ENCODE measurements around the gene PDS5A.
"Not testable (repeated sequence)": the region's sequence is repeated elsewhere in the genome, so short reads cannot be mapped to it uniquely, and the experiment has no call there.

PDS5A gene

DNA sequence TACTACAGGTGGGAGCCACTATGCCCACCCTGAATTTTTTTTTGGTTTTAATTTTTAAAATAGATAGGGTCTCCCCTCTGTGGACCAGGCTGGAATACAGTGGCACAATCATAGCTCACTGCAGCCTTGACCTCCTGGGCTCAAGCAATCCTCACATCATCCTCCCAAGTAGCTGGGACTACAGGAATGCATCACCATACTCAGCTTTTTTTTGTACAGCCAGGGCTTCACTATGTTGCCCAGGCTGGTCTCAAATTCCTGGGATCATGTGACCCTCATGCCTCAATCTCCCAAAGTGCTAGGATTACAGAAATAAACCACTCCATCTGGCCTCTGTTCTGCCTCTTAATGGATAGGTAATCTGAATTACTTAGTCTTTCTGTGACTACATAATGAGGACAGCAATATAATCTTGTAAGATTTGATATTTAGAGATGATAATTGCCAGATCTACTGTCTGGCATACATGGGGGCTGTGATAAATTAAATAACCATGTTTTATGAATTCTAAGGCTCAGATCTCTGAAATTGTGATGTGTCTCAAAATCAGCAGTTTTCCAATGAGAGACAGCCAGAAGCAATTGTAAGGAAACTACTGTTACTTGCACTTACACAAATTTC is 26.7 kb downstream of the PDS5A start:
- DNase-seq, result no peak

DNA sequence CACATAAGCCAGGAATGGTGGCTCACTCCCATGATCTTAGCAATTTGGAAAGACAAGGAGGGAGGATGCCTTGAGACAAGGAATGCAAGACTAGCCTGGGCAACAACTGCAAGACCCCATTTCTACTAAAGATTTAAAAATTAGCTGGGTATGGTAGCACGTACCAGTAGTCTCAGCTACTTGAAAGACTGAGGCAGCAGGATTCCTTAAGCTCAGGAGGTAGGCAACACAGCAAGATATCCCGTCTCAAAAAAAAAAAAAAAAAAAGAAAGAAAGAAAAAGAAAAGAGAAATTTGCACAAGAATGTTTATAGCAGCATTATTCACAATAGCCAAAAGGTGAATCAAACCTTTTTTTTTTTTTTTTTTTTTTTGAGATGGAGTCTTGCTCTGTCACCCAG is 29.7 kb downstream of the PDS5A start:
- no peak for DNase-seq

DNA sequence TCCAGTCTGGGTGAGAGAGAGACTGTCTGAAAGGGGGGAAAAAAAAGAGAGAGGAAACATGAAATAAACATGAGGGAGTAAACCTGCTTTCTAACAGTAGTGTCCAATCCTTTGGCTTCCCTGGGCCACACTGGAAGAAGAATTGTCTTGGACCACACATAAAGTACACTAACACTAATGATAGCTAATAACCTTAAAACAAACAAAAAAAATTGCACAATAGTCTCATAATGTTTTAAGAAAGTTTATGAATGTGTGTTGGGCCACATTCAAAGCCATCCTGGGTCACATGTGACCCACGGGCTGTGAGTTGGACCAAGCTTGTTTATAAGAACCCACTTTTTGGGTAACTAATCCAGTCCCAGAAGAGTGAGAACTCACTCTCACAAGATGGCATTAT is 30.3 kb downstream of the PDS5A start:
- DNase-seq, result no peak

DNA sequence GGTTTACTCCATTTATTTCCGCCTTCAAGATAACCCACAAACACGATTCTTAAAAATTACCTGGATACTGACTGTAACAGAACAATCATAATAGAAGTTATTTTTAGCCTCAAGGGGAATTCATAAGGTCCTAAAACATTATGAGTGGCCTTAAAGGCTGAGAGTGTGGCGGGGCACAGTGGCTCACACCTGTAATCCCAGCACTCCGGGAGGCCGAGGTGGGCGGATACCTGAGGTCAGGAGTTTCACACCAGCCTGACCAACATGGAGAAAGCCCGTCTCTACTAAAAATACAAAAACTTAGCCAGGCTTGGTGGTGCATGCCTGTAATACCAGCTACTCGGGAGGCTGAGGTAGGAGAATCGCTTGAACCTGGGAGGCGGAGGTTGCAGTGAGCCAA is 33.5 kb downstream of the PDS5A start:
- not testable (repeated sequence) for DNase-seq

DNA sequence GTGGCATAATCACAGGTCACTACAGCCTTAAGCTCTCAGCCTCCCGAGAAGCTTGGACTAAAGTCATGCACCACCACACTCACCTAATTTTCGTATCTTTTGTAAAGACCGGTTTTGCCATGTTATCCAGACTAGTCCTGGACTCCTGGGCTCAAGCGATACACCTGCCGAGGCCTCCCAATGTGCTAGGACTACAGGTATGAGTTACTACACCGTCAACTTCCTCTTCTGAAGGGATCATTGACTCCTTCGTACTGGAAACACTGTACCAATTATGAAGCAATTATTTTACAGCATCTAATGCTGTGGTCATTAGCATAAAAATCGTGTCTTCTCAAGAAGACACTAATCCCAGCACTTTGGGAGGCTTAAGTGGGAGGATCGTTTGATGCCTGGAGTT is 35.2 kb downstream of the PDS5A start:
- no peak for DNase-seq

DNA sequence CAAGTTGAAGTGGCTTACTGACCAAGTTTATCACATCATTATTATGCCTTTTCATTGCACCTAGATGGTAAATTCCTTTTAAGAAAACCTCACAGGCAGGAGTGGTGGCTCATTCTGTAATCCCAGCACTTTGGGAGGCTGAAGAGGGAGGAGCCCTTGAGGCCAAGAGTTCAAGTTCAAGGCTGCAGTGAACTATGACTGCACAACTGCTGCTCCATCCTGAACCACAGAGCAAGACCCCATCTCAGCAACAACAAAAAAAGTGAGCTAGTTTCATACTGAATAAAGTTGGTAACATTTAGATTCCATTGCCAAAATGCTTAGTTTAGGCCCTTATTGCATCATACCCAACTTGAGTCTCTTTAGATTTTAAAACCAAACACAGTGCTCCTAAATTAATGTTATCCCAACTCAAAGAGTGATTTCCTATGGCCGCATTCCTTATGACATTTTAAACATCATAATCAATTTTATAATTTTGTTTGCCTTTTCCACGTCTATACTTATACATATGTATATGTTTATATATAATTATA is 36.0 kb downstream of the PDS5A start:
- no peak for DNase-seq

DNA sequence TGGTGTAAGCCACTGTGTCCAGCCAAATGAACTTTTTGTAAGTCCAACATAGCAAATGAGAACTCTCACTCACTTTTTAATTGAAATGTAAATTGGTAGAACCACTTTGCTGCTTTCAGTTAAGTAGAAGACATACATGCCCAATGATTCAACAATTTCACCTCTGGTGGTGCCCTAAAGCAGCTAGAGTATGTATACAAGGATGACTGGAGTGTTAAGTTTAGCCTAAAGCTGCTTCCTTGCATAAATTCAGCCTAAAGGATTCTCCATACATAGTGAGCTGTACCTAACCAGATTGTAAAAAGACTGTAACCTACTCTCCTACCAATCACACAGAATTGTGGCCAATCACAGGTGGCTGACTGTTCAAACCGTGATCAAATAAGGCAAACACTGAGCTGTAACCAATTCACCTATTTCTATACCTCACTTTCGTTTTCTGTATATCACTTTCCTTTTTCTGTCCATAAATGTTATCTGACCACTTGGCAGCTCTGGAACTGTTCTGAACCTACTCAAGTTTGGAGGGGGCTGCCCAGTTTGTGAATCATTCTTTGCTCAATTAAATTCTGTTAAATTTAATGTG is 39.9 kb downstream of the PDS5A start:
- no peak for DNase-seq

DNA sequence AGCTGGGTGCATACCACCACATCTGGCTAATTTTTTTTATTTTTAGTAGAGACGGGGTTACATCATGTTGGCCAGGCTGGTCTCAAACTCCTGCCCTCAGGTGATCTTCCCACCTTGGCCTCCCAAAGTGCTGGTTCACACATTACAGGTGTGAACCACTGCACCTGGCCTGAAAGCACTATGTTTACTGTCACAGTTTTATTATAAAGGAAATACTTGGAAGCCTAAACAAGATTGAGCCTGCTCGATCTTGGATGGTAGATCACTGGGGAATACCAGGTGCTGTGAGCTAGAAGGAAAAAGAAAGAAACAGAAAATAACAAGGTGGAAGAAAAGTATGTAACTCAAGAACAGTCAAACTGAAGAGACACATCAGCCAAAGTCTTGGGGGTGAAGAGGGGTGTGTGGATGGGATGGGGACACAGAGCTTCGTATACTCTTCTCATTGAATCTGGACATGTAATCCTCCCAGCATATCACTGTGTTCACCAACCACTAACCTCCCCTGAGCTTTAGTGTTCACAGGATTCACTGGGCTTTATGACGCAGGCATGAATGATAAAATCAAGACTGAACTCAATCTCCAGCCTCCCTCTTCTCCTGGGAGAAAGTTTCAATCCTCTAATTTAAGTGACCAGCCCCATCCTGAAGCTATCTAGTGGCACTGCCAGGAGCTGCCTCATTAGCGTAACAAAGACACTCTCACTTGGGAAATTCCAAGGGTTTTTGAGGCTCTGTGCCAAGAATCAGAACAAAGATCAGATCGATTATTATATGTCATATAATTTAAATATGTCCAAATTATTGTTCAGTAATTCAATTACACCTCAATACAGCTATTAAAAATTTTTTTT is 40.9 kb downstream of the PDS5A start:
- DNase-seq, result no peak

DNA sequence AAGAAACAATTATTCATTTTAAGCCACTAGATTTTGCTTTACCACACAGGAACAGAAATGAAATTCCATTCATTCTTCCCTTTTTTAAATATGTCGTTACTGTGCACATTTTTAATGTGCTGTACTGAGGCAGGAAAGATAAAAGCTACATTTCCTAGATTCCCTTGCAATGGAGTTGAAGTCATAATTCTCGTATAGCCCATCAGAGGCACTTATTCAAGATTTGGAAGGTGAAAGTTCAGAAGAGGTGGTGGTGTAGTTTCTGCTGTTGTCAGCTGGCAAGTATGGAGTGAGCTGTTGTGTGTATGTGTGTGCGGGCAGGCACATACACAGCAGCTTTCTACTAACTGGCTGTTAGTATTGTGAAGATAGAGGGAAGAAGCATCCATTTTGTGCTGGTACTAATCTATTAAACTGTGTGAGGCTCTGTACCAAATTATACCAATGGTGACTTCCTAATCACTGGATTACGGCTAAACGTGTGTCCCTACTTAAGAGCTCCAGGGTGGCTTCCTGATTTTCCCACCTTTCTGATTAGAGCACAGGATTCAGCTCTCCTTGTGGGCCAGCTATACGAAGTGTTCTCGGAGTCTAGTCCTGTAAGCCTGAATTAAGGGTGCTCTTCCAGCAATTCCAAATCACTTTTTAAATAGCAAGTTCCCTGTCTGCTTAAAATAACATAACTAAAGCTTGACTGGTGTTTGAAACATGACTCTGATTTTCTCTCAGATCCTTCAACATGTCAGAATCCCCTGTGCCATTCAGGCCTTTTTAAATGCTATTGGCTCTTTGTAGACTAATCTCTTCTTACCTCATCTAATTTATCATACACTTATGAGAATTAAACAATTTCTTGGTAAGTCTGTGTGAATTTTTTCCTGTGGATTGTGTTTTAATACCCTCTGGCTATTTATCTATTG is 43.8 kb downstream of the PDS5A start:
- DNase-seq, result no peak

DNA sequence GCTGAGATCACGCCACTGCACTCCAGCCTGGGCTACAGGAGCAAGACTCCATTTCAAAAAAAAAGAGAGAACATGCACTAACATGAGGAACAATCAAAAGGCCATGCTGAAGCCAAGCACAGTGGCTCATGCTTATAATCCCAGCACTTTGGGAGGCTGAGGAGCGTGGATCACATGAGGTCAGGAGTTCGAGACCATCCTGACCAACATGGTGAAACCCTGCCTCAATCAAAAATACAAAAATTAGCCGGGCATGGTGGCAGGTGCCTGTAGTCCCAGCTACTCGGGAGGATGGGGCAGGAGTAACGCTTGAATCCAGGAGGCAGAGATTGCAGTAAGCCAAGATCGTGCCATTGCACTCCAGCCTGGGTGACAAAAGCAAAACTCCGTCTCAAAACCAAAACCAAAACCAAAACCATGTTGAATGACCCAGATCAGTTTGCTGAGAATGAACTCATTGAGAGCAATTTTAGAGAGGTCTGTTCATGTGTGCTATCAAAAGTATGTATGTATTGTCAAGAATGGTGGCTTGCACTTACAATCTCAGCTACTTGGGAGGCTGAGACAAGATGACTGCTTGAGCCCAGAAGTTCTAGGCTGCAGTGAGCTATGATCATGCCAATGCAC is 44.8 kb downstream of the PDS5A start:
- DNase-seq, result no peak

DNA sequence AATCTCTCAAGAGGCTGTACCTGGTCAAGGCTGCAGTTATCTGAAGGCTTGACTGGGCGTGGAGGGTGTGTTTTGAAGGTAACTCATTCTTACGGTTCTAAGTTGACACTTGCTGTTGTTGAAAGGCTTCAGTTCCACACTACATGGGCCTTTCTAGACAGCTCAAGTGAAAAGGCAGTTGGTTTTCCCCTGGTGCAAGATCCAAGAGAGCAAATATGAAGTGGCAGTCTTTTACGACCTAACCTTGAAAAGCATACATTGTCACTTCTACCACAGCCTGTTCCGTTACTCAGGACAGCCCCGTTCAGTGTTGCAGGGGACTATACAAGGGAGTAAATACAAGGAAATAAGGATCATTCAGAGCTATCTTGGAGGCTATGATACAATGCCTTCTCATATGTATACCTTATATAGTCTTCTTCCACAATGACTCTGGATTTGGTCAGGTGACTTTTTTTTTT is 46.2 kb downstream of the PDS5A start:
- no peak for DNase-seq

DNA sequence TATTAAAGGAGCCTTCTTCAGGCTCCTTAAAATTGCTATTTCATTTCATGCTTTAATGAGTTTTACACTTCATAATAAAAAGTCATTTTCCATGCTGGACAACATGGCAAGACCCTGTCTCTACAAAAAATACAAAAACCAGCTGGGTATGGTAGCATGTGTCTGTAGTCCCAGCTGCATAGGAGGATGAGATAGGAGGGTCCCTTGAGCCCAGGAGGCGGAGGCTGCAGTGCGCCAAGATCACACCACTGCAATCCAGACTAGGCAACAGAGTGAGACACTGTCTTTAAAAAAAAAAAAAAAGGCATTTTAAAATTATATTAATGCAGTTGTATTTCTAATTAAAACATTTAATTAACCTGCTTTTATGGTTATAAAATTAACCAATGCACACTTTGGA is 49.2 kb downstream of the PDS5A start:
- DNase-seq, result no peak

DNA sequence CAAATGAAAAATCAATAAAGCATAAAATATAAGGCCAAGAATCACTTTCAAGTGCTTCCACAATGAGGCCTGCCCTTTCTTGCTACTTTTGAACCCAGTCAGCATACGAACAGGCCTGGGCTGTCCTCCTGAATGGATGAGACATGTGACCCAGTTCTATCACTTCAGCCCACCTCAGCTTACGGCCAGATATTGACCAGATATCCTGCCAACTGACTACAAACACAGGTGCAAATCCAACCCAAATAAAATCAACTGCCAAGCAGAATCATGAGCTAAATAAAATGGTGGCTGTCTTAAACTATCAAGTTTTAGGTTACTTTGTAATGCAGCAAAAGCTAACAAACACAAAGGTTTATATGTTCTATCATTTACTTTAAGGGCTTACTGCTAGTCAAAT is 53.7 kb downstream of the PDS5A start:
- no peak for DNase-seq

DNA sequence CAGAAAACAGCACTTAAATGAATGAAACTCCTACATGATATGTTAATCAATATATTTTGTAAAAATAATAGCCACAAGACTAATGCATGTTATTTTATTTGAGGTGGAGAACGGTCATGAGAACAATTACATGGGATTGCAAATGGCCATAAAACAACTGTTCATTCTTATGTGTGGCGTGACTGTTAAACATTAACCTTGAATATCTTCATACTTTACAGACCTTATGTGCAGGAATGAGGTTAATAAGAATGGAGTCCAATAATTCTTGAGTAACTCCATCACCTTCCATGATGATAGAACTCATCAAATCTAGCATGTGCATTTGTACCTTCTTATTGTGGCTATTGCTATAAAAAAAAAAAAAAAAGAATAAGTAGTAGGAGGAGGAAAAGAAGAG is 55.3 kb downstream of the PDS5A start:
- DNase-seq, result no peak

DNA sequence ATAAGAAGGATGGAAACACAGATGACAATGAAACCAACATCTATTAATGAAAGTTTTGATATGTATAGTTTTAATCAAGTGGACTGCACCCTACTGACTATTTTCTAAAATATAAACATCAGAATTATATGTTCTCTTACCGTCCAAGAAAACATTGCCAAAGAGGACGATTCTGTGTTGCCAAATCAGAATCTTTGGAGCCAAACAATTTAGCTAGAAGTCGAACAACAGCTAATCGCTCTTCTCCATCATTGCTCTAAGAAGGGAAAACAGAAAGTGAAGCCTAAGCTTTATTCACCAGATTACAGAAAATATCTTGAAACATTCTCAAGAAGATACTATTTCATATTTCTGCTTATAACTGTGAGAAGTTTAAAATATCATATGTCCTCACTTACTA is 64.2 kb downstream of the PDS5A start:
- no peak for DNase-seq

DNA sequence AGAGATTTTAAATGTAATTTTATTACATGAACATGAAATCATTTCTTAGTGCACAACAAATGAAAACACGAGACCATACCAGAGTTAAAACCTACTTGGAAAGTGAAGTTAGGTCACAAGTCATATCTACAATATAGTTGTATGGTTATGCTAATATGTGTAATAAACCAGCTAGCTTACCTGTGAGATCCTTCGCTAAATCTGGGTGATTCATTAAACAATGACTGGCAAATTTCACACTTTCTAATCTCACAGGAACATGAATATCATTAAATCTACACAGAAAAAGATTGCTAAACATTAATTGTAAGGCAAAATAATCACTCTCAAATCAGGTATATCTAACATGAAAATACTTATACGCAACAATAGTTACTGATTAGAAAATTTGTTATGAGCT is 67.6 kb downstream of the PDS5A start:
- no peak for DNase-seq

DNA sequence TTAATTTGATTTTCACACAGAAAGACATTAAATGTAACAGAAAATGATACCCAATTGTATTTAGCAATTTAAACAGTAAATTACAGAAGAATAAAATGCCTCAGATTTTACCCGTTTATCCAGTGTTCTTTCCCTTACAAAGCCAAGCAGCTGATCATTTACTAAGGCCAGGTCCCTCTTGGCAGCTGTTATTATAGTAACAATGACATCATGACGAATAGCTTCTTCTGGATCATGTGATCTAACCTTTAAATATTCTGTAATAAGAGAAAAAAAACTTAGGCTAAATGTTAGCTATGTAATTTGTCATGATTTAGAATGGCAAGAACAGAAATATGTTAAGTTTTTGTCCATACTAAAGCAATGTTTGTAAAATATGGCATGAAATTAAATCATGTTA is 69.4 kb downstream of the PDS5A start:
- DNase-seq, result no peak

DNA sequence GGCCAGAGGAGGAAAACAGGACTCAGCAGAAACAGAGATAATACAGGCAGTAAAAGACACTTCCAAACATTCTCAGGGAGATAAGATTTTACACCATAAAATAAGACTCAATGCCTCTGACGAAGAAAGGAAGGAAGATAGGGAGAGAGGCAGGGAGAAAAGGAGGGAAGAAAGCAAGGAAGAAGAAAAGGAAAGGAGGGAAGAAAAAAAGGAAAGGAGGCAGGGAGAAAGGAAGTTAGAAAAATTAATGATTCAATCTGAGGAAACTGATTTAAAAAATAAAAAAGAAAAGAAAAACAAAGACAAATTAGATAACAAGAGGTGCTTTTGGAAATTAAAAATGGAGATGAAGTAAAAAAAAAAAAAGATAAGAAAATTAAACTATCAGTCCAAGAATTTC is 72.1 kb downstream of the PDS5A start:
- no peak for DNase-seq

DNA sequence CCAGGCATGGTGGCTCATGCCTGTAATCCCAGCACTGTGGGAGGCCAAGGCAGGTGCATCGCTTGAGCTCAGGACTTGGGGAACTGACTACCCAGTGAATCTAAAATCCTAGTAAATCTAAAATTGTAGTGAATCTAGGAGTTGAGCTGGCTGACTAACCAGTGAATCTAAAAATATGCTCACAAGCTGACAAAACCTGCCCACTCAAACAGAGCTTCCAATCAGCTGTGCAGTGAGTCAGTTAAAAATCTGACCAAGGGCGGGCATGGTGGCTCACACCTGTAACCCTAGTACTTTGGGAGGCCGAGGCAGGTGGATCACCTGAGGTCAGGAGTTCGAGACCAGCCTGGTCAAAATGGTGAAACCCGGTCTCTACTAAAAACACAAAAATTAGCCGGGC is 72.7 kb downstream of the PDS5A start:
- DNase-seq, result not testable (repeated sequence)

DNA sequence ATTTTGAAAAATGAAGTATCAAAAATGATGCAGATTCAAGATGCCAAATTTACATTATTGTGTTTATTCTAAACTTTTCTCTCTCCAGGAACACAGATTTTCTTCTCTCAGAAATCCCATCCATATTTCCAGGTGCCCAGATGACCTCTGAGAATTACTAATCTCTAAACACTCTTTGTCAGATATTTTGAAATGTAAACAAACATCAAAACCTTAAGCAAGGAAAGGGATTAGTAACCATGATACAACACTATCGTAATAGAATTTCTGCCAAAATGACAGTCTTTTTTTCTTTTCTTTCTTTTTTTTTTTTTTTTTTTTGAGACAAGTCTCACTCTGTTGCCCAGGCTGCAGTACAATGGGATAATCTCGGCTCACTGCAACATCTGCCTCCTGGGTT is 76.7 kb downstream of the PDS5A start:
- DNase-seq, result no peak

DNA sequence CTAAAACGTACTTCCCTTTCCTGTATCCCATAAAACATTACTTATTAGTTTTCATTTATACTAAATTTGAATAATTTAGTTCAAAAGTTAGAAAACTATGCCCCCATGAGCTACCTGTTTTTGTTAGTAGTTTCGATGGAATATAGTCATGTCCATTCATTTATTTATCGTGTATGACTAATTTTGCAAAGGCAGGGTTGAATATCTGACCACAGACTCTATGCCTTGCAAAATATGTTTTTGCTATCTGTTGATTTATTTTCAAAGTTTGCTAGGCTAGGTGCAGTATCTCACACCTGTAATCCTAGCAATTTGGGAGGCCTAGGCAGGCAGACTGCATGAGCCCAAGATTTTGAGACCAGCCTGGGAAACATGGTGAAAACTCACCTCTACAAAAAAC is 78.4 kb downstream of the PDS5A start:
- DNase-seq, result no peak

DNA sequence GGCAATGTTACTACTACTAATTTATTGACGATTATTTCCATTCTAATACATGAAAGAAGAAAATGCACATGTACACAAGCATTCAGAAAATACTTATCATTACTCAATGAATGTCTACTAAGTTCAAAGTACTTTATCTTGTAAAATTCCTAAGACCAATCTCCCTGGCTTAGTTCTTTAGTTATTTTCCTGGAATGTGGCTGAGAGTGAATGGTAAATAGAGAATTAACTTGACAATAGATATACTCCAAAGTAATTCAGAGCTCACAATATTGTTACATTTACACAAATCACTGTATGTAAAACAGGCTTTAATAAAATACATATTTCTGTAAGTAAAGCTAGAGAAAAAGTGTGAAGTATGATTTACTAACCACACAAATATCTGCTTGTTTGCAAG is 79.7 kb downstream of the PDS5A start:
- DNase-seq, result no peak

DNA sequence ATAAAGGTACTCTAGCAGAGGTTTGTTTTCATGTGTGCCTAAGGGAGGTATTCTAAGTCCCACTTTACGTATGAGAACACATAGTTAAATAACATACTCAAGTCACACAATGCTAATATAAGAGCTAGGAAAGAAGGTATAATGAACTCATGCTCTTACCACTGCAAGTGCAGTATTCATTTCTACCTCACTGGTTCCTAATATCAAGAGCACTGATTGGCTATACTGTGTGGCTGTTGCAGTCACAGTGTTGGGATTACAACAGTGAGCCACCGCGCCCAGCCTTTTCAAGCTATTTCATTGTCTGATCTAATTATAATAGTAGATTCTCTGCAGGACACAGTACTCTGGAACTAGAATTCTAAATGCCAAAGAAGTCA is 84.0 kb downstream of the PDS5A start:
- DNase-seq, result no peak
